ENCODE data around the gene MAGI2. TPM values are rescaled to one million over a fixed set of nuclear protein-coding genes. Genes with fewer than 3 reads are reported as not detected.

Gene MAGI2
- total and polyA plus RNA-seq, 2 of the 13 experiments (the other 11 are each of a cell fraction or from before 2014, with no cell fraction given): 1.5 to 3.8 TPM

GRCh38 chr7:78159545-78159944 lies 1293.9 kb downstream of the MAGI2 start:
- BruUV-seq (replicated peaks): no TSS peak
- Histone ChIP-seq H3K9me3 (ENCODE audit: low read length) (no peaks in the 10 kb centered on the region), H3K27me3 (ENCODE audit: control insufficient read depth in 1 of 2, insufficient read depth in 2 of 2, low read length in 2 of 2) (no peaks in the 10 kb centered on the region), H3K27ac (ENCODE audit: extremely low read length, insufficient read depth, low read length) (no peak overlapping the region), H3K4me3 (replicated peaks in 1 of 3; ENCODE audit: insufficient read depth in 1 of 3, low read depth in 2 of 3, low read length in 3 of 3) (no peak overlapping the region), H4K20me1 (ENCODE audit: insufficient read depth, low read length) (no peaks in the 10 kb centered on the region), H2AFZ (ENCODE audit: low read length) (no peak overlapping the region), H3K9ac (ENCODE audit: insufficient read depth, low read depth, low read length) (no peak overlapping the region), H3K4me2 (ENCODE audit: low read depth, low read length) (no peak overlapping the region), H3K36me3 (replicated peaks in 1 of 2; ENCODE audit: control insufficient read depth in 1 of 2, insufficient read depth in 2 of 2, low read length in 2 of 2) (no peaks in the 10 kb centered on the region), H3K79me2 (ENCODE audit: insufficient read depth, low read length) (no peaks in the 10 kb centered on the region), H3K4me1 (ENCODE audit: insufficient read depth, low read length) (no peaks in the 10 kb centered on the region)
- ATAC-seq: no peak
- TF ChIP-seq POLR2A (IDR thresholded peaks at IDR 0.05; ENCODE audit: insufficient read depth in 1 of 2, low read depth in 2 of 2, low read length in 2 of 2) (no peak), HNRNPK (IDR thresholded peaks at IDR 0.05; ENCODE audit: low read depth, low read length, poor library complexity, severe bottlenecking) (no peak)
- 74% methylated on average over 2 of the region's 2 CpGs for WGBS (ENCODE audit: low lambda C conversion rate)
- in situ Hi-C loops (cut with HindIII; ENCODE audit: extremely low pct_ligation_motif_present, low pct_unique_long_range_greater_than_20kb) (no loop called here), intact Hi-C loops (cut with micrococcal nuclease; ENCODE audit: unreplicated experiment) (no loop called here)
- no peak for DNase-seq (ENCODE audit: low spot score)
- CTCF ChIA-PET (ENCODE audit: low intra/inter-chr PET ratio, low total read pairs): no interaction called here
- POLR2A ChIA-PET: no interaction called here
- FAIRE-seq: no peak

GRCh38 chr7:78153285-78153684 lies 1300.2 kb downstream of the MAGI2 start:
- DNase-seq (ENCODE audit: low spot score) (no peak), ATAC-seq (no peak), FAIRE-seq (no peak)
- ChIA-PET POLR2A (no interaction called here), CTCF (ENCODE audit: low intra/inter-chr PET ratio, low total read pairs) (no interaction called here)
- in situ Hi-C loops (cut with HindIII; ENCODE audit: extremely low pct_ligation_motif_present, low pct_unique_long_range_greater_than_20kb): no loop called here
- BruUV-seq (replicated peaks): no TSS peak
- TF ChIP-seq SRY (CRISPR knock-in tag; IDR thresholded peaks at IDR 0.05) (no peak), NFYC (CRISPR knock-in tag; IDR thresholded peaks at IDR 0.05) (no peak), ZNF335 (CRISPR knock-in tag; IDR thresholded peaks at IDR 0.05) (no peak), FOXP4 (CRISPR knock-in tag; IDR thresholded peaks at IDR 0.05) (no peak), ZNF883 (CRISPR knock-in tag; IDR thresholded peaks at IDR 0.05; ENCODE audit: not compliant biosample characterization) (no peak), ZNF251 (CRISPR knock-in tag; IDR thresholded peaks at IDR 0.05) (no peak)
- no peak overlapping the region for H3K4me2 ChIP-seq (ENCODE audit: low read depth, low read length)
- no peaks in the 10 kb centered on the region for H3K79me2 ChIP-seq (ENCODE audit: insufficient read depth, low read length)
- WGBS (ENCODE audit: low lambda C conversion rate): 44% methylated on average over 4 of the region's 4 CpGs
- H2AFZ ChIP-seq (ENCODE audit: low read length): no peak overlapping the region
- no peaks in the 10 kb centered on the region for H3K27me3 ChIP-seq (ENCODE audit: control insufficient read depth in 1 of 2, insufficient read depth in 2 of 2, low read length in 2 of 2)
- no peak overlapping the region for H3K9ac ChIP-seq (ENCODE audit: insufficient read depth, low read depth, low read length)
- H3K36me3 ChIP-seq (replicated peaks in 1 of 2; ENCODE audit: control insufficient read depth in 1 of 2, insufficient read depth in 2 of 2, low read length in 2 of 2): no peaks in the 10 kb centered on the region
- H3K4me1 ChIP-seq (ENCODE audit: insufficient read depth, low read length): no peaks in the 10 kb centered on the region
- intact Hi-C loops (cut with micrococcal nuclease; ENCODE audit: unreplicated experiment): no loop called here
- no peaks in the 10 kb centered on the region for H4K20me1 ChIP-seq (ENCODE audit: insufficient read depth, low read length)
- no peak overlapping the region for H3K27ac ChIP-seq (ENCODE audit: extremely low read length, insufficient read depth, low read length)
- H3K9me3 ChIP-seq (ENCODE audit: low read length): no peaks in the 10 kb centered on the region
- no peak overlapping the region for H3K4me3 ChIP-seq (replicated peaks in 1 of 3; ENCODE audit: insufficient read depth in 1 of 3, low read depth in 2 of 3, low read length in 3 of 3)
